HG02763 (cell line): ENCODE results near the gene TRAPPC1.

Experiments
- ATAC-seq: cut with Tn5 transposase; IDR thresholded peaks from one replicate; pipeline ENCODE4 v1.9.1; 2021; ENCODE audit warnings: mild to moderate bottlenecking, moderate library complexity; ENCODE audit not compliant: unreplicated experiment

TRAPPC1 gene

GRCh38 chr17:7881276-7882054, 50.3 kb downstream of the TRAPPC1 start:
- ATAC-seq = no peak
